ENCODE results near the gene ARPC5.

- TF ChIP-seq, protein P1, sequence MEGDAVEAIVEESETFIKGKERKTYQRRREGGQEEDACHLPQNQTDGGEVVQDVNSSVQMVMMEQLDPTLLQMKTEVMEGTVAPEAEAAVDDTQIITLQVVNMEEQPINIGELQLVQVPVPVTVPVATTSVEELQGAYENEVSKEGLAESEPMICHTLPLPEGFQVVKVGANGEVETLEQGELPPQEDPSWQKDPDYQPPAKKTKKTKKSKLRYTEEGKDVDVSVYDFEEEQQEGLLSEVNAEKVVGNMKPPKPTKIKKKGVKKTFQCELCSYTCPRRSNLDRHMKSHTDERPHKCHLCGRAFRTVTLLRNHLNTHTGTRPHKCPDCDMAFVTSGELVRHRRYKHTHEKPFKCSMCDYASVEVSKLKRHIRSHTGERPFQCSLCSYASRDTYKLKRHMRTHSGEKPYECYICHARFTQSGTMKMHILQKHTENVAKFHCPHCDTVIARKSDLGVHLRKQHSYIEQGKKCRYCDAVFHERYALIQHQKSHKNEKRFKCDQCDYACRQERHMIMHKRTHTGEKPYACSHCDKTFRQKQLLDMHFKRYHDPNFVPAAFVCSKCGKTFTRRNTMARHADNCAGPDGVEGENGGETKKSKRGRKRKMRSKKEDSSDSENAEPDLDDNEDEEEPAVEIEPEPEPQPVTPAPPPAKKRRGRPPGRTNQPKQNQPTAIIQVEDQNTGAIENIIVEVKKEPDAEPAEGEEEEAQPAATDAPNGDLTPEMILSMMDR (conservative IDR thresholded peaks at IDR 0.05): no peak
- TF ChIP-seq ZFX (IDR thresholded peaks at IDR 0.05): no peak
These were observed 40.0 kb downstream of the ARPC5 start for GRCh38 chr1:183595537-183595936.

Data from C4-2B (cell line).